HG02943 (cell line): ENCODE measurements around the gene ENPP5.
A peak's percentile ranks its signal among the peaks of the same experiment; 100 is the strongest.

Experiments used
- ATAC-seq: cut with Tn5 transposase; IDR thresholded peaks from one replicate; pipeline ENCODE4 v1.9.1; 2021; ENCODE audit warnings: mild to moderate bottlenecking, low read depth, moderate library complexity; ENCODE audit not compliant: unreplicated experiment

Gene ENPP5

DNA sequence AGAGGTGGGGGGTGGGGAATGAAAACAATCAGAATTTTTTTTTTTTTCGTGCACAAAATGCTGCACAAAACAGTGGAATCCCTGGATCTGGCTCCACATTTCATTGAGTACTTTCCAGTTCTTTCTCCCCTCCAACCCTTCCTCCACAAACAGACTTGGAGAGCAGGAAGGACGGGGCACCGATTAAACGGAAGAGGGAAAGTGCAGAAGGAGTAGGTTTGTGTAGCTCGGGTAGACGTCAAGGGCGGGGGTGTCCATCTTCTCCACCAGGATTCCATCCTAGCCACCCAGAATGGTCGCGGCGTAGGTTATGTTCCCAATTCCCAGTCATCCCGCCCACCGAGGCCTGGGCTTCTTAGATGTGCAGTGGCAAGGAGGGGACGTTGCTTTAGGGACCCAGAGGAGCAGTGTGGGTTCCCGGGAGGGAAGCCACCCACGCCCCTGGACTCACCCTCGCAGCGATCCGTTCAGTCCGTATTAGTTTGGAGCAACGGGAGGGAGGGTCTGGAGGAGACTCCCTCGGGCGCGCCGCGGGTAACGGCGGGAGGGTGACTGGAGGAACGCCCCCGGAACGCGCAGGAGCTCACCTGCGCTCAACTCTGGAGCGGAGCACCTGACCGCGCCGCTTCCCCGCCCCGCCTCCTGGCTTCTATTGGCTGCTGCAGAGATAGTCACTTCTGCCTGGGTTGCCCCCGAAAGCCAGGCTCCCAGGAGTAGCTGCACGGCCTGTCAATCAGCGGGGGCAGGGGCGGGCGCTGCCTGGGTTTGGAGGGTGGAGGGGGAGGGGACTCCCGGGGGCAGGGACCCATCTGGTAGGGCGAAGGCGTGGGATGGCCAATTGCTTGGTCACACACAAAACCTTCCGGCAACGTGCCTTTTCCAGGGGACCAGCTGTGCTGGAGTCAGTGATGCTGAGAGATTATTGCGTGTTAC is at the start of gene ENPP5:
Gene ENPP5 (minus strand): TSS at position 624 of the 933 bp plus-strand sequence. CDS start 2,718 bp downstream, outside the sequence.
- ATAC-seq: peak; percentile 82

- ATAC-seq: no peak
These were observed 48.9 kb upstream of the ENPP5 start for GRCh38 chr6:46219661-46220060.

DNA sequence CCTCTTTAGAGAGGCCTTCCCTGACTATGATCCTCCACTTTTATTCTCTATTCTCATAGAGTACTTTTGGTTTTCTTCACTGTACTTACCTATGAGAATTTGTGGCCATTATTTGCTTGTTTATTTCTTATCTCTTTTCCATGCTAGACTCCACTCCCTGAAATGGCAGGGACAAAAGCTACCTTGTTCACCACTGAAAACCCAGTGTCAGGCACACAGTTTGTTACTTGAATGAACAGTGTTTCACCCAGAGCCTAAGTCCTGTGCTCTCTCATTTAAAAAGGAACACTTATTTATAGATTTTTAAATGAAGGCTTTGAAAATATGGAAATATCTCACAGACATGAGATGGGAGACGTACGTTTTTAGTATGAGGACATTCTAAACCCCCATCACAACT is 47.7 kb upstream of the ENPP5 start:
- ATAC-seq: no peak

DNA sequence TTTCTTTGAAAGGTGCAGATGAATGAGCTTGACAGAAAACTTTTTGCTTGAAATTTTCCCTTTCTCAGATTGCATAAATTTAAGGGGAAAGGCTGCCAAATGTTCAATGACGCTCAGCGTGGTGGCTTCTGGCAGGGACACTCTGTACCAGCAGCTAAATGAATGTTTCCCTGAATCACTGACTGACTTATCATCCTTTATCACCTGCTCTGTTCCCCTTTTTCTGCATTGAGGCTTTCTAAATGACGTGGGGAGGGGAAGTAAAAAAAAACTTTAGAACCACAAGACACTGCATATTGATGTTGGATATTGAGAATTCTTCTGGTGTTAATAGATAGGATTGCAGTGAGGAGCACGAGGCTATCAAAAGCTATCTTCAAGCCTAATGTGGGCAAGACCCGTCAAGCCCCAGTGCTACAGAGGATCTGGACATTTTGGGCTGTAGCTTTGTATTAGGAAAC is 46.9 kb upstream of the ENPP5 start:
- ATAC-seq: no peak

DNA sequence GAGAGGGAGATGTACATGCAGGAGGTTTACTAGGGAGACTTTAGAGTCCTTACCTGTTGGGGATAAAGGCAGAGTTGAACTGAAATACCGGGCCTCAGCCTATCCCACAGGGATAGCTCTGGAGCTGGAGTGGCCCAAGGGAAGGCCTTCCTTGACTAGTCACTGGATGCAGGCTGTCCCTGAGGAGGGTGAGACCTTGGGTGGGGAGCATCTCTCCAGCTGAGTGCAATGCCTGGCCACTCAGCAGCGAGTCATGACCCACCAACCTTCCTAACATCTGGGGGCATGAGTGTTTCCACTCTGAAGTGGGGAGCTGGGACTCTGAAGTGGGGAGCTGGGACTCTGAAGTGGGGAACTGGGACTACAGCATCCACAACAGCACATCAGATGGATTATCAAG is 46.1 kb upstream of the ENPP5 start:
- ATAC-seq: no peak

- ATAC-seq: no peak
These were observed 45.0 kb upstream of the ENPP5 start for GRCh38 chr6:46215777-46216176.

DNA sequence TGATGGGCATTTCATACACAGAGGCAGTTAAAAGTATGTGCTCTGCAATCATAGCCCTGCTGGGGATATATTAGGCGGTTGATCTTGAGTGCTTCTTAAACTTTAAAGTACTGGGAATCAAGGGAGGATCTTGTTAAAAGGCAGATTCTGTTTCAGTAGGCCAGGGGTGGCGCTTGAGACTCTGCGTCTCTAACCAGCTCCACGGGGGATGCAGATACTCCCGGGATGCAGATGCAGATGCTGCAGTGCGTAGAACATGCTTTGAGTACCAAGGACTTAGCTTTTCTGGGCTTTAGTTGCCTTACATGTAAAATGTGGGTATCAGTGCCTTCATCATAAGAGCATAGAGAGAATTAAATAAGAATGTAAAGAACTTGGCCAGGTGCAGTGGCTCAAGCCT is 44.4 kb upstream of the ENPP5 start:
- ATAC-seq: no peak

DNA sequence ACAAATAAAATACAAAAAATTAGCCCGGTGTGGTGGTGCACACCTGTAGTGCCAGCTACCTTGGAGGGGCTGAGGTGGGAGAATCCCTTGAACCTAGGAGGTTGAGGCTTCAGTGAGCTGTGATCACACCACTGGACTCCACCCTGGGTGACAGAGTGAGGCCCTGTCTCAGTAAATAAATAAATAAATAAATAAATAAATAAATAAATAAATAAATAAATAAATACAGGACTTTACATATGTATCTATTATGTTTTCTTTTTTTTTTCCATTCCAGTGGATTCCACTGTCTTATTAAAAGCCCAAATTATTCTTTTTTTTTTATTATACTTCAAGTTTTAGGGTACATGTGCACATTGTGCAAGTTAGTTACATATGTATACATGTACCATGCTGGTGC is 41.1 kb upstream of the ENPP5 start:
- ATAC-seq: no peak

DNA sequence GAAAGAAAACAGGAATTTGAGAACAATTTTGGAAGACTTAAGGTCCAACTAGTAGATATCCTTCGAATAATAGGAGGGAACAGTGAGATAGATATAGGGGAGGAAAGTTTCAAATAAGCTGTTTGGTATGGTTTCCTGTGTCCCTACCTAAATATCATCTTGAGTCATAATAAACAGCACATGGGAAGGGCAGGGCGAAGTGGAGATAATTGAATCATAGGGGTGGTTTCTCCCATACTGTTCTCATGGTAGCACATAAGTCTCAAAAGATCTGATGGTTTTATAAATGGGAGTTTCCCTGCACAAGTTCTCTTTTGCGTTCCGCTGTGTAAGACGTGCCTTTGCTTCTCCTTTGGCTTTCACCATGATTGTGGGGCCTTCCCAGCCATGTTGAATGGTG is 39.5 kb upstream of the ENPP5 start:
- no peak for ATAC-seq

- no peak for ATAC-seq
These were observed 37.5 kb upstream of the ENPP5 start for GRCh38 chr6:46208303-46208702.

DNA sequence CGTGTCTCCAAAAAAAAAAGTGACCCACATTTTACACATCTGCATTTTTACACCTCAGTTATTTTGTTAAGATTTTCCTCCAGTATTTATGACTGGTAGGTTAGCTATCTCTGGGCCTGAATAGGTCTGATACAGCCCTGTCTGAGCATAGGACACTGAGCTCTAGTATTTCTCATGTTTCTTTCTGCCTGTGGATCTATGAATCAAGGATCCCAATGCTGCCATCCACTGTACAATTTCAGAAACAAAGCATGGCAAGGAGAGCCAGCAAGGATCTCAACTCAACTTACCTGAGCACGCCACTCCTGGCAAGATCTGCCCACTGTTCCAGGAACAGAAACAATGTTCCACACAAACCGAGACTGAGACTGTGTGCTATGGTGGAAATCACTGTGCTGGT is 36.4 kb upstream of the ENPP5 start:
- ATAC-seq: no peak

DNA sequence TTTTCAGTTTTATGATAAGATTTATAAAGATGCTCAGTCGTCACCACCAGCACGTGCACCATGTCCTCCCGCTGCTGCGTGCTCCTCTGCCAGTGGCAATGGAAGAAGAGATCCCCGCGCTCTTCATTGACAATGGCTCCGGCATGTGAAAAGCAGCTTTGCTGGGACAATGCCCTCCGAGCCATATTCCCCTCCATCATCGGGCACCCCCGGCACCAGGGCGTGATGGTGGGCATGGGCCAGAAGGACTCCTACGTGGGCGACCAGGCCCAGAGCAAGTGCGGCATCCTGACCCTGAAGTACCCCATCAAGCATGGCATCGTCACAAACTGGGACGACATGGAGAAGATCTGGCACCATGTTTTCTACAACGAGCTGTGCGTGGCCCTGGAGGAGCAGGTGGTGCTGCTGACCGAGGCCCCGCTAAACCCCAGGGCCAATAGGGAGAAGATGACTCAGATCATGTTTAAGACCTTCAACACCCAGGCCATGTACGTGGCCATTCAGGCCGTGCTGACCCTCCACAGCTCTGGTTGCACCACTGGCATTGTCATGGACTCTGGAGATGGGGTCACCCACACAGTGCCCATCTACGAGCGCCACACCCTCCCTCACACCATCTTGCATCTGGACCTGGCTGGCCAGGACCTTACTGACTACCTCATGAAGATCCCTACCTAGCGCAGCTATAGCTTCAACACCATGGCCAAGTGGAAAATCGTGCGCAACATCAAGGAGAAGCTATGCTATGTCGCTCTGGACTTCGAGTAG is 34.3 kb upstream of the ENPP5 start:
- ATAC-seq: no peak

- no peak for ATAC-seq
These were observed 32.8 kb upstream of the ENPP5 start for GRCh38 chr6:46203391-46204177.

DNA sequence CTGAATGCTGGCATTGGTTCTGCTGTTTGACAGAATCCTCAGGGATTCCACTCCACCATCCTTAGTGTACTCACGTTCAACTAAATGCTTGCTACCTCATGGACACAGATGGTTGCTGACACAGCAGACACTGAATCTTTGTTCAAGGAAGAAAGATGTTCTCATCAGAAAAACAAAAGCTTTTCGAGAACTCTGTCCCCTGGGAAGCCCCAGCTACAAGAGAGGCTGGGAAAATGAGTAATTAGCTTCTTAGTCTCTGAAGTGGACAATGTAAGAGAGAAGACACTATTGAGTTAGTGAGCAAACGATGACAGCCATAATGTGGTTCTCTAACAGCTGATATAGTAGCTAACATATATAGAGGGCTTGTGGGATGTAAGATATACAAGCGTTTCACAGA is 30.9 kb upstream of the ENPP5 start:
- no peak for ATAC-seq

DNA sequence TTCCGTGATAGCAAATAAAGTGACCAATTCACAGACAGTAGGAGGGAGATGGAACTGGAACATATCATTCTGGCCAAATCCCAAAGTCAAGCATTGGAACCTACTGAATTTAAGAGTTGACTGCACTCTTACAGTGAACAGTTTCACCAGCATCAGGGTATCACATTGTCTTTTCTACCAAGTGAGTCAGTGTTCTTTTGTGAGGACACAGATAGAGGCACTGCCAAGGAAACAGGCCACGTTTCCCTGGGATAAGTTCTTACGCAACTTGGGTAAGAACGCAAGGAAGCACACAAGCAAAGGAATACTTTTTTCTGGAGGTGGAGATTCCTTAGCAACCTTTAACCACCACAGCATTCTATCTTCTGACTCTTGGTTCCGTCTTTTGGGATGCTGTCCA is 28.6 kb upstream of the ENPP5 start:
- no peak for ATAC-seq

DNA sequence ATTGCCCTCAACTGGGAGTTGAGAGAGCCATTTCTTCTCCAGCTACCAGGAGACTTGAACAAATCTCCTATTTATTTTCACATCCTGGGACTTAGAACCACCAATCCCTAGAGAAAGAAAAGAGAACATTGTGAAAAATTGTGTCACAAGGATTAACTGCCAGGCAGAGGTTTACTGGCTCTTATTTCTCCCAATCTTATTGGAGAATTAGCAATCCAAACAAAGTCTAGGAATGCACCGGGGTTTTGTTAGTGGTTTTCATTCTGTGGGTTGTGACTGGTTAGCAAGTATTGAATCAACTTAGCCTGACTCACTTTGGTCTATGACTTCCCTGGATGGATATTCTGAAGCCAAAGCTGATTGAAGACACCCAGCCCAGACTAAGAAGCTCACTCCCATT is 21.2 kb upstream of the ENPP5 start:
- no peak for ATAC-seq

- ATAC-seq: no peak
These were observed 20.1 kb upstream of the ENPP5 start for GRCh38 chr6:46190889-46191288.

GRCh38 chr6:46189726-46190125 is 18.9 kb upstream of the ENPP5 start:
- ATAC-seq: no peak

- ATAC-seq: no peak
These were observed 15.8 kb upstream of the ENPP5 start for GRCh38 chr6:46186583-46186982.

- ATAC-seq: no peak
These were observed 13.3 kb upstream of the ENPP5 start for GRCh38 chr6:46184114-46184513.

DNA sequence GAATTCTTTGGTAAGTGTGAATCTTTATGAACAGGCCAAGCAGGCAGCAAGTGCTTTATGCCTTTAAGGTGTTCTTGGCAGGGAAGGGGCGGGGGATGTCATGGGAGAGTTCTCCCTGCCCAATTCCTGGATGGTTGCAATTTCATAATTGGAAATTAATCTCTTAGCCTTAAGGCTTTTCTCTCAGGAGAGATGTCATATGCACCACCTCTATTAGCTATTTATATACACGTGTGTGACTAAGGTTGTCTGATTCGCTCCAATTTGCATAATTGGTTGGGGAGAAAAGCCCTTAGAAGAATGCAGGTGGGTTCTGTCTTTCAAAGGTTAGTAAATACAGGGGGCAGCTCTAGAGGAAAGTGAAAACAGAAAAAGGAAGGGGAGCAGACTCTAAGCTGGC is 5.2 kb upstream of the ENPP5 start:
- ATAC-seq: no peak
